Kasumi-1 (cell line): Measurements from ENCODE around the gene METAP1D.
"Not testable (repeated sequence)": the region's sequence is repeated elsewhere in the genome, so short reads cannot be mapped to it uniquely, and the experiment has no call there.

Experiments used
- DNase-seq, 2 experiments: peaks; one replicate each; lab custom pipeline; 2025; lab: John Stamatoyannopoulos, UW

Gene METAP1D

GRCh38 chr2:171997031-171997430 is 2.7 kb upstream of the METAP1D start:
- DNase-seq = not testable (repeated sequence)

DNA sequence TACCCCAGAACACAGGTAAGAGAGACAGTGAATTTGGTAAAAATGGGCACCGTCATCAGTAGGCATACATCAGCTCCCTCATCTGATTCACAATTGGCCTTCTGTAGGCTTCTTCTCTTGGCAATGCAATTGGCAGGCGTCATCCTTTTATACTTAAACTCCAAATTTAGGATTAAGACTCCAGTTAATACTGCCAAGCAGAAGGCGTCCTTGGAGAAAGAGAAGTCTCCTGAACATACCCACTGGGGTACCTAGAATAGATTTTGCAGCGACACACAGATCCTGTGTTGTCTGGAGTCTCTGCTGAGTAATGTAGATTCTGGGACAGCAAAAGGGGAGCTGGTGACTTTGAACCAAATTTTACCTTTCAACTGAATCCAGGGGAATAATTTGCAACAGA is 592 bp upstream of the METAP1D start:
- peak in 1 of 2 experiments; percentile 56 for DNase-seq

GRCh38 chr2:172000696-172001361 is 1.1 kb downstream of the METAP1D start:
- DNase-seq = no peak

- no peak for DNase-seq
Observed at GRCh38 chr2:172007372-172007771, 7.6 kb downstream of the METAP1D start.

- no peak for DNase-seq
Observed at GRCh38 chr2:172009823-172010222, 10.1 kb downstream of the METAP1D start.

- DNase-seq = peak; percentile 31 to 49
Observed at GRCh38 chr2:172011812-172012575, 12.2 kb downstream of the METAP1D start.

DNA sequence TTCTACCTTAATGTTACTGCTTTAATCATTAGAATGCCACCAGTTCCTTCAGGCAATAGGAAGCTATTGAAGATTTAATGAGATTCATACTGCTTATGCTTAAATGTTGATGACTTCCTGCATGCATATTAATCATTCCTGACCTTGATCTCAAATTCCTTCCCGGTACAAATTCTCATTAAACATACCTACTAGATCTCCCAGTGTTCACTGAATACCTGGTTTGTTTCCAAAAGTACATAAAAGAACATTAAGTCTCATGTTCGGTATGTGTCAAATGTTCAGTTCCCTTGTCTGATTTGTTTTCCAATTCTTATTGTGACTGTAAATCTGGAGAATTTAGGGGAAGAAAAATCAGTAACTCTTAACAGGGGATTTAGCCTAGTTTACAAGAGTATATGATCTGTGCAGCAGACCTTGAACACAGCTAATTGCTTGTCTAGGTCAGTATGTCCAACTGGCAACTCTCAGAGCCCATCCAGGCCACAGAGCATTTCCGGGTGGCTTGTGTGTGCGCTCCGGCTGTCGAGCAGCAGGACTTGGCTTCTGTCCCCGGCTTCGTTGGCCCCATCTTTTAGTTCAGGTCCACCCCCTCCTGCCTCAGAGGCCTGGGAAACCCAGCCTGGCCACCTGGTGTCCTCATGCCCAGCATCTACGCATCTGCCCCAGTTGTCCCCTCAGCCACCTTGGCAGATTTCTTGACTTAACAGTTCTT is 13.1 kb downstream of the METAP1D start:
- no peak for DNase-seq

- DNase-seq = peak; percentile 36 to 56
Observed at GRCh38 chr2:172013396-172013795, 13.6 kb downstream of the METAP1D start.

DNA sequence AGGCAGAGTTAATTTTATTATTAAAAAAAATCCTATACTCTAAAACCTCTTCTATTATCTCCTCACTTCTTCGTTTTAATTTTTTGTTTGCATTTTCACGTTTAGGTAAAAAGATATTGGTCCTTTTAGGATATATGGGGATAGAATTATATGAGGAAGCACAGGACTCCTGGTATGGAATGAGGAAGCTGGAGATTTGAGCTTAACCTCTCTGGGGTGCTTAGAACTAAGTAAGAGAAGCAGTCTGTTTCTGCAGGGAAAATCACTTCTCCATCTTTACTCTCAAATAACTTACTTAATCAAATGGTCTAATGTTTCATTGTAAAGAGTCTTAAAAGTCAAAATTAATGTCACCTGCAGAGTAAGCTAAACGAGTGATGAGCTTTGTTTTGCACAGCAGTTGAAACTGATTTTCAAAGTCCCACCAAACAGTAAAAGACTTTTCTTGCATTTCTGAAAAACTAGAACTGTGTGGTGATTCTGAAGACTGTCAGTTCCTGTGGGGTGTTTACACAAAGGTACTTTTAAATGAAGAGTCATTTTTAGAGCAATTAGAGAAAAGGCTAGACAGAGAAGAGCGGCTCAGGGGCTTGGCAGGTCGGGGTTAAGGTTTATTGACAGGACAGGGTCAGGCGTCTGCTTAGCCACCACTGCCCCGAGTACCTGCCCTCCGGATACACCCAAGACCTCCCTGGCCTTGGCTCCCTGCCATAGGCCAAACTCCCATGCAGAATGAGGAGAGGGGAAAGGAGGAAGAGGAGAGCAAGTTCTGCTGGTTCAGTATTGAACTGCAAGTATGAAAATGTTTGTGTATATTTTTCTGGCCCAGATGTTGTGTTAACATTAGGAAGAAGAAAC is 21.6 kb downstream of the METAP1D start:
- peak; percentile 28 to 41 for DNase-seq

GRCh38 chr2:172021955-172022354 is 22.2 kb downstream of the METAP1D start:
- no peak for DNase-seq

- DNase-seq = no peak
Observed at GRCh38 chr2:172031536-172031935, 31.8 kb downstream of the METAP1D start.

GRCh38 chr2:172038121-172038520 is 38.4 kb downstream of the METAP1D start:
- DNase-seq = no peak

GRCh38 chr2:172038604-172039003 is 38.9 kb downstream of the METAP1D start:
- no peak for DNase-seq

GRCh38 chr2:172039011-172039704 is 39.4 kb downstream of the METAP1D start:
- no peak for DNase-seq

- DNase-seq = no peak
Observed at GRCh38 chr2:172040311-172040710, 40.6 kb downstream of the METAP1D start.

GRCh38 chr2:172046080-172046678 is 46.4 kb downstream of the METAP1D start:
- DNase-seq = no peak

- DNase-seq = no peak
Observed at GRCh38 chr2:172046866-172047565, 47.3 kb downstream of the METAP1D start.

DNA sequence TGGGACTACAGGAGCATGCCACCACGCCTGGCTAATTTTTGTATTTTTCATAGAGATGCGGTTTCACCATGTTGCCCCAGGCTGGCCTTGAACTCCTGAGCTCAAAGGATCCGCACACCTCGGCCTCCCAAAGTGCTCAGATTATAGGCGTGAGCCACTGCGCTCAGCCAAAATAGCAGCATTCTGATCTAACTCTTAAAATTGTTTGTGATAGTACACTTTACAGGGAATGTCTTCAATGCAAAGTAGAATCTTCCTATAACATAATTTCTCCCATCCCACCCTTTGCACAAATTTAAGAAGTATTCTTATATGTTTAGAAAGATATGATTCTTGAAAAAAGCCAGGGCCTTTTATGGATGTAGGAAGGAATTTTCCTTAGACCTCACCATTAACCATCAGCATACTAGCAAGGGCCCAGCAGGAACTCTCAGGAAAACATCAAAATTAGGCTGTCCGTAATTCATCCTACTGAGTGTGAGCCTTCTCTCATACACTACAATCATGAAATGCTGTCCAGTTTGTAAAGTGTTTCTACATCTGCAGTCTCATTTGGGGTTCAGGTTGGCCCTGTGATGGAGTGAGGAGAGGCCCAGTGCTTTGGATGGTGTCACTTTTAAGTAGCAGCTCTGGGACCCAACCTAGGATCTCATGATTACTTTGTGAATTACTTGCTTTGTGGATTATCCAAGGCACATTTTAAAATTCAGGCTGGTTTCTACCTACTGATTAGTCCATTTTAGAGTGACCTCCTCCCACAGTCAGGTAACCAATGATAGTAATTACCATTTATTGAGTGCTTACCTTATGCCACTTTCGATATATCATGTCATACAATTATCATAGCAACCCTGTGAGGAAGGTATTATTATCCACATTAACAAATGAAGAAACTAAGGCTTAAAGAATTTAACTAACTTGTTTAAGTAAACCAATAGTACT is 48.1 kb downstream of the METAP1D start:
- DNase-seq = no peak
